BE2C (cell line): ENCODE data around the gene SLX4IP.

ENCODE experiments used
- DNase-seq: peaks from one replicate; pipeline ENCODE4 v3.0.0-alpha.2; 2020
- H3K27me3 ChIP-seq: fragments of 250-450 bp; sonication (Bioruptor Pico); 2 replicates; pipeline ENCODE4 v1.5.1; 2020; ENCODE audit warnings: mild to moderate bottlenecking
- H3K36me3 ChIP-seq: fragments of 250-450 bp; sonication (Bioruptor Pico); 2 replicates; pipeline ENCODE4 v1.5.1; 2020; ENCODE audit warnings: mild to moderate bottlenecking
- H3K4me1 ChIP-seq: fragments of 250-450 bp; sonication (Bioruptor Pico); 2 replicates; pipeline ENCODE4 v1.5.1; 2020
- H3K4me3 ChIP-seq: 2 replicates; pipeline ENCODE4 v1.5.1; 2011; ENCODE audit warnings: low read depth, low read length
- H3K9me3 ChIP-seq: fragments of 250-450 bp; sonication (Bioruptor Pico); 2 replicates; pipeline ENCODE4 v1.5.1; 2020
- CTCF ChIP-seq: IDR thresholded peaks from 2 replicates; pipeline ENCODE4 v1.5.1; 2012; ENCODE audit warnings: mild to moderate bottlenecking, low read depth, low read length

SLX4IP gene

GRCh38 chr20:10481676-10482075, 46.6 kb downstream of the SLX4IP start:
- Histone ChIP-seq H3K4me1 (no peaks in the 10 kb centered on the region), H3K9me3 (no peaks in the 10 kb centered on the region), H3K4me3 (no peak overlapping the region), H3K36me3 (no peaks in the 10 kb centered on the region), H3K27me3 (no peaks in the 10 kb centered on the region)
- no peak for DNase-seq
- no peak for TF ChIP-seq CTCF

- TF ChIP-seq CTCF, result no peak
- Histone ChIP-seq H3K4me1 (no peaks in the 10 kb centered on the region), H3K36me3 (no peaks in the 10 kb centered on the region), H3K27me3 (no peaks in the 10 kb centered on the region), H3K4me3 (no peak overlapping the region), H3K9me3 (no peaks in the 10 kb centered on the region)
- DNase-seq, result no peak
These were observed 48.6 kb downstream of the SLX4IP start for GRCh38 chr20:10483691-10484090.

GRCh38 chr20:10487142-10488136, 52.3 kb downstream of the SLX4IP start:
- Histone ChIP-seq H3K4me1 (no peaks in the 10 kb centered on the region), H3K27me3 (no peaks in the 10 kb centered on the region), H3K36me3 (no peaks in the 10 kb centered on the region), H3K9me3 (no peaks in the 10 kb centered on the region), H3K4me3 (no peak overlapping the region)
- TF ChIP-seq CTCF, result no peak
- no peak for DNase-seq

GRCh38 chr20:10488534-10488933, 53.4 kb downstream of the SLX4IP start:
- Histone ChIP-seq H3K4me1 (no peaks in the 10 kb centered on the region), H3K9me3 (no peaks in the 10 kb centered on the region), H3K36me3 (no peaks in the 10 kb centered on the region), H3K4me3 (no peak overlapping the region), H3K27me3 (no peaks in the 10 kb centered on the region)
- no peak for TF ChIP-seq CTCF
- no peak for DNase-seq

- no peak for TF ChIP-seq CTCF
- Histone ChIP-seq H3K4me1 (no peaks in the 10 kb centered on the region), H3K4me3 (no peak overlapping the region), H3K27me3 (no peaks in the 10 kb centered on the region), H3K9me3 (no peaks in the 10 kb centered on the region), H3K36me3 (no peaks in the 10 kb centered on the region)
- DNase-seq, result no peak
These were observed 54.7 kb downstream of the SLX4IP start for GRCh38 chr20:10489853-10490252.

GRCh38 chr20:10490257-10490656, 55.2 kb downstream of the SLX4IP start:
- H3K4me1 ChIP-seq, result no peaks in the 10 kb centered on the region
- H3K36me3 ChIP-seq, result no peaks in the 10 kb centered on the region
- no peak for TF ChIP-seq CTCF
- H3K4me3 ChIP-seq, result no peak overlapping the region
- DNase-seq, result no peak
- H3K27me3 ChIP-seq, result no peaks in the 10 kb centered on the region
- no peaks in the 10 kb centered on the region for H3K9me3 ChIP-seq
